Tibial nerve (tissue), 4 donors: ENCODE data around the gene SCPEP1.

Experiments used
- EP300 ChIP-seq, 2 donors: sonication (generic); formaldehyde crosslinking; IDR thresholded peaks; one replicate each; pipeline ENCODE4 v1.6.1; 2017; ENCODE audit warnings: antibody characterized with exemption in 2 of 2, mild to moderate bottlenecking in 1 of 2
- POLR2A ChIP-seq, 2 donors: fragments of 450-650 bp; IDR thresholded peaks; one replicate each; pipeline ENCODE4 v1.6.1; 2017; ENCODE audit warnings: antibody characterized with exemption in 2 of 2, mild to moderate bottlenecking in 2 of 2, moderate library complexity in 2 of 2
- TF ChIP-seq, protein P1 (sequence below), 5 experiments: fragments of 200-600 bp in 3 of 5; fragments of 450-650 bp in 2 of 5; sonication (generic) in 3 of 5; IDR thresholded peaks; one replicate each; pipeline ENCODE4 v1.5.1; 2016 to 2019; ENCODE audit warnings: antibody characterized with exemption in 5 of 5, mild to moderate bottlenecking in 3 of 5, moderate library complexity in 2 of 5

DNA sequence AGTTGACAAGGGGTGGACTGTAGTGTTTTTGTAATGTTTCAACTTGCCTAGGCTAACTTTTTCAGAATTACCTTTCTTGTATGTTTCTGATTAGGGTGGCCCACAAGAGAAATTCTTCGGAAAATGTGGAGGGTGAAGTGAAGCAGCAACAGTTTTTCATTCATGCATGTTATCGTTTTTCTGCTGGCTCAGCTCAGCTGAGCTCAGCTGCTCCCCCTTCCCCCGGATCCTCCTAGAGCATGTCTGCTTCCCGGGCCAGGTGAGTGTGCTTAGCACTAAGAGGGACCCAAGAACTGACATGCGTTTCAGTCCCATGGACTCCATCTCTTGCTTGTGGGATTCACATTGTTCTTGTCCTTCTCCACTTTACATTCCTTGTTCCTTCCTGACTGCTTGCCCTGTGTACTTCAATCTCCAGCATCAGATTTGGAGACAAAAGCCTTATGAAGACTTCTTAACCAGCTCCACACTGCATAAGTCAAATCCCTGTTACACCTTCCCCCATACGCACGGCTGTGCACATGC, 33.6 kb downstream of the SCPEP1 start:
- TF ChIP-seq, protein P1, sequence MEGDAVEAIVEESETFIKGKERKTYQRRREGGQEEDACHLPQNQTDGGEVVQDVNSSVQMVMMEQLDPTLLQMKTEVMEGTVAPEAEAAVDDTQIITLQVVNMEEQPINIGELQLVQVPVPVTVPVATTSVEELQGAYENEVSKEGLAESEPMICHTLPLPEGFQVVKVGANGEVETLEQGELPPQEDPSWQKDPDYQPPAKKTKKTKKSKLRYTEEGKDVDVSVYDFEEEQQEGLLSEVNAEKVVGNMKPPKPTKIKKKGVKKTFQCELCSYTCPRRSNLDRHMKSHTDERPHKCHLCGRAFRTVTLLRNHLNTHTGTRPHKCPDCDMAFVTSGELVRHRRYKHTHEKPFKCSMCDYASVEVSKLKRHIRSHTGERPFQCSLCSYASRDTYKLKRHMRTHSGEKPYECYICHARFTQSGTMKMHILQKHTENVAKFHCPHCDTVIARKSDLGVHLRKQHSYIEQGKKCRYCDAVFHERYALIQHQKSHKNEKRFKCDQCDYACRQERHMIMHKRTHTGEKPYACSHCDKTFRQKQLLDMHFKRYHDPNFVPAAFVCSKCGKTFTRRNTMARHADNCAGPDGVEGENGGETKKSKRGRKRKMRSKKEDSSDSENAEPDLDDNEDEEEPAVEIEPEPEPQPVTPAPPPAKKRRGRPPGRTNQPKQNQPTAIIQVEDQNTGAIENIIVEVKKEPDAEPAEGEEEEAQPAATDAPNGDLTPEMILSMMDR (IDR thresholded peaks at IDR 0.05): no peak
- TF ChIP-seq POLR2A (IDR thresholded peaks at IDR 0.05): no peak
- TF ChIP-seq EP300 (IDR thresholded peaks at IDR 0.05): no peak
